Stimulated activated CD4-positive, alpha-beta T cell treated with anti-CD3 and anti-CD28 coated beads, Interleukin-1b, Interleukin-23, amount 100 ng/mL, for 48 hours (primary cell): ENCODE results near the gene GREB1.

Source experiments
- DNase-seq: peaks from one replicate; pipeline ENCODE4 v3.0.0-alpha.2; 2020

The GREB1 gene, protein sequence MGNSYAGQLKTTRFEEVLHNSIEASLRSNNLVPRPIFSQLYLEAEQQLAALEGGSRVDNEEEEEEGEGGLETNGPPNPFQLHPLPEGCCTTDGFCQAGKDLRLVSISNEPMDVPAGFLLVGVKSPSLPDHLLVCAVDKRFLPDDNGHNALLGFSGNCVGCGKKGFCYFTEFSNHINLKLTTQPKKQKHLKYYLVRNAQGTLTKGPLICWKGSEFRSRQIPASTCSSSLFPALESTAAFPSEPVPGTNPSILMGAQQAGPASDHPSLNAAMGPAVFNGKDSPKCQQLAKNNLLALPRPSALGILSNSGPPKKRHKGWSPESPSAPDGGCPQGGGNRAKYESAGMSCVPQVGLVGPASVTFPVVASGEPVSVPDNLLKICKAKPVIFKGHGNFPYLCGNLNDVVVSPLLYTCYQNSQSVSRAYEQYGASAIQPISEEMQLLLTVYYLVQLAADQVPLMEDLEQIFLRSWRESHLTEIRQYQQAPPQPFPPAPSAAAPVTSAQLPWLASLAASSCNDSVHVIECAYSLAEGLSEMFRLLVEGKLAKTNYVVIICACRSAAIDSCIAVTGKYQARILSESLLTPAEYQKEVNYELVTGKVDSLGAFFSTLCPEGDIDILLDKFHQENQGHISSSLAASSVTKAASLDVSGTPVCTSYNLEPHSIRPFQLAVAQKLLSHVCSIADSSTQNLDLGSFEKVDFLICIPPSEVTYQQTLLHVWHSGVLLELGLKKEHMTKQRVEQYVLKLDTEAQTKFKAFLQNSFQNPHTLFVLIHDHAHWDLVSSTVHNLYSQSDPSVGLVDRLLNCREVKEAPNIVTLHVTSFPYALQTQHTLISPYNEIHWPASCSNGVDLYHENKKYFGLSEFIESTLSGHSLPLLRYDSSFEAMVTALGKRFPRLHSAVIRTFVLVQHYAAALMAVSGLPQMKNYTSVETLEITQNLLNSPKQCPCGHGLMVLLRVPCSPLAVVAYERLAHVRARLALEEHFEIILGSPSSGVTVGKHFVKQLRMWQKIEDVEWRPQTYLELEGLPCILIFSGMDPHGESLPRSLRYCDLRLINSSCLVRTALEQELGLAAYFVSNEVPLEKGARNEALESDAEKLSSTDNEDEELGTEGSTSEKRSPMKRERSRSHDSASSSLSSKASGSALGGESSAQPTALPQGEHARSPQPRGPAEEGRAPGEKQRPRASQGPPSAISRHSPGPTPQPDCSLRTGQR (N-terminal part only)

DNA sequence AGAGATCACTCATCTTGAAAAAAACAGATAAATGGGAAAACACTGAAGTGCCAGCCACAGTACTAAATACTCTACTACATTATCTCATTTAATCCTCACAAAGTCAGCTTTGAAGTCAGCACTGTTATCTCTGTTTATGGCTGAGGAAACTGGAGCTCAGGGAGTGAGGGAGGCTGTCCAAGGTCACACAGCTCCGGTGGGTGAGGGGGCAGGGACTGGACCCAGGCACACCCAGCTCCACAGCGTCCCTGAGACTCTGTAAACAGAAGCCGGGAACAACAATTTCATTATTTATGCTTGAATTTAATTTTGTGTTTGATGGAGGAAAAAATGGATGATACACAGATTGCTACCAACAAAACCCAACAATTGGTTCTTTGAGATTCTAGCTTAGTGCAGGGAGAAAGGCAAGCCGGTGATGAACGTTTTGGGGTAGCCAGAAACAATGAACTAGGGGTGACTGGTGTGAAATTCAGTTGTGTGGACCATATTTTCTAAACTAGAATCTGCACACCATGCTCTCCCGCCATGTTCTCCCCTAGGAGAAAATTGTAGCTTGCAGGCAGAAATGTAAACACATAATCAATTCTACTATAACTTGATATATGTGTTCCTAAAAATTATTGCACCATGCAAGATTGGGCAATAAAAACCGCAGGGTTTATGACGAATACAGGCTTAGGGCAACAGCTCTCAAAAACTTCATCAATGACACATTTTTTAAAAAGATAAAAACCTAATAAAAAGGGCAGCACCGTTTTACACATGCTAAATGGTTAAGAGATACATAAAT lies at the start of gene GREB1:
TSS of gene GREB1 (plus strand) at position 768 of the 793 bp plus-strand sequence. CDS start 22,570 bp downstream, outside the sequence.
- no peak for DNase-seq

DNA sequence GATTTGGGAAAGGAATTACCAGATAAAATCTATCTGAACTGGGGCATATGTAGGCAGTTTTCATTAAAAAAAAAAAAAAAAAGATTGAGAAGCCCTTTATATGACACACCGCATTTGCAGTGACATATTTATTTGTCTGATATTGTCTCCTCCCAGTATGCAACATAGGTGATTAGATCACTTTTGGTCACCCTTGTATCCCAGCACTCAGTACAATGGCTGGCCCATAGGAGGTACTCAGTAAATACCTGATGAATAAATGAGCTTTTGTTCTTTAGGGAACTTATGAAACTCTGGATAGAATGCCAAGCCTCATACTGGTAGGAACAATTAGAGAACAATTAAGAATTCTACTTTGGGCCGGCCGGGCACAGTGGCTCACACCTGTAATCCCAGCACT lies 45.0 kb upstream of the GREB1 start:
- no peak for DNase-seq

DNA sequence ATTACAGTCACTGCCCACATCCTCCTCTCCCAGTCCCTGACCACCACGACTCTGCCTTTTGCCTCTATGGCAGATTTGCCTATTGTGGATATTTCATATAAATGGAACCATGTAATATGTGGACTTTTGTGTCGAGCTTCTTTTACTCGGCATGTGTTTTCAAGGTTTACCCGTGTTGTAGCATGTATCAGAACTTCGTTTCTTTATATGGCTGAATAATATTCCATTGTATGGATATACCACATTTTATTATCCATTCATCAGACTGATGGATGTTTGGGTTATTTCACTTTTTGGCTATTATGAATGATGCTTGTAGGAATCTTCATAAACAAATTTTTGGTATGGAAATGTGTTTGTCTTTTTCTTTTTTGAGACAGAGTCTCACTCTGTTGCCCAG lies 43.7 kb upstream of the GREB1 start:
- no peak for DNase-seq

DNA sequence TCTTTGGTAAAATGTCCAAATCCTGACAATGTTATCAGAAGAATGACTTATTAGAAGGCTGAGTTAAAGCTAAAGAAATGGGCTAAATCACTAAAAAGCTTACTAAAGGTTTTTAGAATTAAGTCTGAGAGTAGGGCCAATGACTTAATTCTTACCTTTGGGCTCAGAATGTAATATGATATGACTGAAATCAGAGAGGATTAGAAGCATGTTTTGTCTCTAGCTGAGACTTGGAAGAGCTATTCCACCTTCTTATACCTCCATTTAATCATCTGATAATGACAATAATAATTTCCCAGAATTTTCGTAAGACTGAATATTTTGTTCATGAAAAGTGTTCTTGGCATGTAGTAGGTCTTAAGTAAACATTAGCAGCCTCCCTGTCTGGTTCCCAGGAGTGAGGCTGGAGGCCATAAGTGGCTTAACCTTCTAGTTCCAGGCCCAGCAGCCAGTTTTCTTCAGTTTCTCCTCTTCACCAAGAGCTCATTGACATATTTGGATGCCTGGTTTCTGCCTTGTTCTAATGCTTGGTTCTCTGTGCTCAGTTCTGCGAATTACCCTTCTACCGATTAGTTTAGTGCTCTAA lies 42.4 kb upstream of the GREB1 start:
- no peak for DNase-seq

DNA sequence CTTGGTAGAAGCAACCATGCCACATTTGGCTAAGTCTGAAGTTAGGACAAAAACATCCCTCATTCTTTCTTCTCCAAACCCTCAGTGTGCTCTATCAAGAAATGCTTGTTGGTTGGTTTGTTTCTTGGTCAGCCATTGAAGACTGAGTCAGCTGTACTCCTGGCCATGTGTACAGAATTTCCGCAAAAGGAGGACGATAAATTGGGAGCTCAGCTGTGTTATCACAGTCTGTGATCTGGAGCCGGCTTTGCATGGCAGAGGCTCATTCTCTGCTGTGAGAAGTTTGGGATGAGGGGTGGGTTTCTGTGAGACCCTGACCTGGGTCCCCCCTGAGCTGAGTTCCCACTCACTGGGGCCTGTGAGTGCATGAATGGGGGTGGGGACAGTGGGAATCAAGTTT lies 41.6 kb upstream of the GREB1 start:
- DNase-seq, result no peak

DNA sequence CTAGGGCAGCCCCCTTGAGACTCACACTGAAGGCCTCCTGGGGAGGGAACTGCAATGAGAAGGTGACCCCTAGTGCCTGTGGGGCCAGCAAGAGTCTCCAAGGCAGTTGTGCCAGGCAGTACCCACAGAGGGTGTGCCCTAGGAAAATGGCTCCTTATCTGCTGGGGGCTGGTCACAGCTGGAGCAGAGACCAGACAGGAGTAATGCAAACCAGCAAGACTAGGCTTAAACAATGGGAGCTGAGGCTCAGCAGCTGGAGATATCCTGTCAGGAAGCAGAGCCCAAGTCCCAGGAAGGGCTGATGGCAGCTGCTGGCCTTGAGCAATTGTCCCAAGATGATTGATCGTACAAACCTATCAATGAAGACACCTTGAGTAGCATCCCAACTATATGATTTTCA lies 41.1 kb upstream of the GREB1 start:
- no peak for DNase-seq

DNA sequence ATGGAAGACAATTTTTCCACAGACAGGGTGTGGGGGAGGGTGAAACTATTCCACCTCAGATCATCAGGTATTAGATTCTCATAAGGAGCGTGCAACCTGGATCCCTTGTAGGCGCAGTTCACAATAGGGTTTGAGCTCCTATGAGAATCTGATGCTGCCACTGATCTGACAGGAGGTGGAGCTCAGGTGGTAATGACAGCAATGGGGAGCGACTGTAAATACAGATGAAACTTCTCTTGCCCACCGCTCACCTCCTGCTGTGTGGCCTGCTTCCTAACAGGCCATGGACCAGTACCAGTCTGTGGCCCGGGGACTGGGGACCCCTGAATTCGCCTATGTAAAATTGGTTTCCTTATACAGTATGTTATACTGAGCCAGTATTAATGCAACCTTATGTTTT lies 40.6 kb upstream of the GREB1 start:
- DNase-seq, result no peak

DNA sequence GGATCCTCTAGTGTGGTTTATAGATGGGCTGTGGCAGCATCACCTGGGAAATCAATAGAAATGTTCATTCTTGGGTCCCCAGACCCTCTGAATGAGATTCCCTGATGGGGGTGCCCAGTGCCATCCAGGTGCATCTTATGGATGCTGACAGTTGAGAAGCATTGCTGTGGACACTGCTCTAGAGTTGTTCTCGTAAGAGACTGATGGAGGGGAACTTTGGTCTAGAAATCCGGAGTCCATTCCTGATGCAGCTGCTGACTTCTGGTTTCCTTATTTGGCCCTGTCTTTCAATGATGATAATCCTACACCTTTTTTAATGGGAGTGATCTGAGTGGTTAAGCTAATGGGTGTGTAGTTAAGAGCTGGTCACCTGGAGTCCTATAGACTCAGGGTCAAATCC lies 39.5 kb upstream of the GREB1 start:
- DNase-seq, result no peak

DNA sequence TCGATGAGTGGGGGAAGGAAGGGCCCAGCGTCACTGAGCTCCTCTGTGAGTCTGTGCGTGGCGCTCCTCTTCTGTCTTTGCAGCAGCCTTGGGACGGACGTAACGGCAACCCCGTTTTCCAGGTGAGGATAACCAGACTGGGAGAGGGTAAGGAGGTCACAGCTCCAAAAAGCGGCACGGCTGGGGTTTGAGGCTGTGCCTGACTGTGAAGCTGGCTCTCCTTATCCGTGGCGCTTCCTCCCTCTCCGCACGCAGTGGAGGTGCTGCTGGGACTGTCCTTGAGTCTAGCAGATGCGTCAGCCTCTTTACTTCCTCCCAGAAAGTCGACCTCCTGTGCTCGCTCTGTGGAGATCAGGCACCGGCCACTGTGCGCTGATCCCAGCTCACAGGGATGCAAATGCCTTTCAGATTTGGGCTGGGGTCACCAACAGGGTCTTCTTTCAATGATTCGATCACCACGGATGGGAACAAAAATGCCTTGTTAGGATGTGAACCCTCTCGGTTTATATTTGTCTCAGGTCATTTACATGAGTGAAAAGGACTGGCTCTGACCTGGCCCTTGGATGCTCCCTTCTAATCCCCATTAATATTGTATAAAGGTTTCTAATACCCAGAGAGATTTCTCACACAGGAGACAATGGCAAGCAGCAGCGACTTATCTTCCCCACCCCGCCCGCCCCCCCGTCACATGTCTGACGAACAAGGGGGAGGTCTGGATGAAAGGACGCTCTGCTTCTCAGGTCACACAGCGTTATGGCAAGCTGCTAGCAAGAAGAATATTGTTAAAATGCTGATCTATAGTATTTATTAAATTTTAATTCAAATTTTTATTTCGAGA lies 37.8 kb upstream of the GREB1 start:
- no peak for DNase-seq

DNA sequence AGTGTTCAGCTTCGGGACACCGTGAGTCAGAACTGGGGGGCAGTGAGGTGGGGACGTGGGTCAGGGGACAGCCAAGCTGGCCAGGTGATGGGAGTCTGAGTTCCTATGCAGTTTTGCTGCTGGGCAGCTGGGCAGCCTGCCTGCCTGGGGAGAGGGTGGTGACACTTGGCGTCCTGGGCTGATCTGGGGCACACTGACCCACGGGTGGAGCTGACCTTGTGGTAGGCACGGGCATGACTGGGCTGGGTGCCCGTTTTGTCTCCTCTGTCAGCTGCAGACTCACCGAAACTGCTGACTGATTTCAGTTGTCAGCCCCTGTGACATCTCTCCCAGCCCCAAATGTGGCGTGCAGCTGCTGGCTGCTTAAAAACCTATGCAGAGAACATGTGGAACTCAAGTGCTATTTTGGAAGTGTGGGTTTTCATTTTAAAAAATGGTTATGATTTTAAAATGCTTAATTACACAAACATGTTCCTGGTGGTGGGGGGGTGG lies 35.3 kb upstream of the GREB1 start:
- no peak for DNase-seq

DNA sequence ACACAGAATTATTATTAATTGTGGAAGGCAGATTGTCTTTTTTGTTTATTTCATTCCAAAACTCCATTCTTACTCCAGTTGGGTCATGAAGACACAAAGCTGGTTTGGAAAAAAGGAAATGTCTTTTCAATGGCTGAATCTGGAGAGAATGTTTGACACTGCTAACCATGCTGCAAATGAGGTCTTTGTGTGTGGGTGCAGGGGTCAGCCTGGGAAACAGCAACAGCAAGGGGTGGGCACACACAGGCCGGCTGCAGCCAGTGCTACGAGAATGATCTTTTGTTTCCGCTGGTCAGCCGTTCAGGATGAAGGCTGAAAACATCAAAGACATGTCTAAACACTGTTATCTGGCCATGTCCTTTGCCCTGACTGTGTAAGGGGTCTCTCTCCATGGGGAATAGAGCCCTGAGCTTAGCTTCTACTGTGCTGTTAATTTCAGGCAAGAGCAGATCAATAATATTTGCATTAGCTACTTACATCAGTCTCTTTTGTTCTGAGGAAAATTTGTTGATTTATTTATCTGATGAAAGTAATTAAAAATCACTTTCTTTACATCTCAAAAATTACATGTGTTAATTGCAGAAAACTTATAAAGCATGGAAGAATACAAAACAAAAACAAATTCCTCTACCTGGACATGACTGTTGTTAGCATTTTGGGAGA lies 34.6 kb upstream of the GREB1 start:
- no peak for DNase-seq

DNA sequence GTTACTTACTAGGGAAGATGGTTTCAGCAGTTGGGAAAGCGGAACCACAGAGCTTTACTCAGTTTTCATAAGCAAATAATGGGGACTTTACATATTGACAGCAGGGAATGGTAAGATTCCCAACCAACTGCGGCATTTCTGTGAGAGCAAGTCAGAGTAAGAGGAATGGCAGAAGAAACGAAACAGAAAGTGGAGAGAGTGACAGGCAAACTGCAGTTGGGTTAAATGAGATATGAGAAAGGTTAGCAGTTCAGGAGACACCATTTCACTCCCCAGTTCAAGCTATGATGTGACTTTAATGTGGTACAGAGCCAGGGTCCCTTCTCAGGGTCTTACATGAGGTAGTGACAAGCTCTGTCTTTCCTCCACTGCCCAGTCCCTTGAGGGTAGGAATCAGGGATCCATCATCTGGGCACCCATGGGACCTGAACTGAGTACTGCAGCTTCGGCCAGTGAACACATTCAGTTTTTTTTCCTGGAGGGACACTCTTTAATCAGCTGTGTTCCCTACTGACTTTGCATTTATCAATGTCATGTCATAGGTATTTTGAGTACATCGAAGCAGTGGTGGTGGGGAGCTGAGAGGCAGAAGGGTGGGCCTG lies 33.0 kb upstream of the GREB1 start:
- DNase-seq, result no peak

DNA sequence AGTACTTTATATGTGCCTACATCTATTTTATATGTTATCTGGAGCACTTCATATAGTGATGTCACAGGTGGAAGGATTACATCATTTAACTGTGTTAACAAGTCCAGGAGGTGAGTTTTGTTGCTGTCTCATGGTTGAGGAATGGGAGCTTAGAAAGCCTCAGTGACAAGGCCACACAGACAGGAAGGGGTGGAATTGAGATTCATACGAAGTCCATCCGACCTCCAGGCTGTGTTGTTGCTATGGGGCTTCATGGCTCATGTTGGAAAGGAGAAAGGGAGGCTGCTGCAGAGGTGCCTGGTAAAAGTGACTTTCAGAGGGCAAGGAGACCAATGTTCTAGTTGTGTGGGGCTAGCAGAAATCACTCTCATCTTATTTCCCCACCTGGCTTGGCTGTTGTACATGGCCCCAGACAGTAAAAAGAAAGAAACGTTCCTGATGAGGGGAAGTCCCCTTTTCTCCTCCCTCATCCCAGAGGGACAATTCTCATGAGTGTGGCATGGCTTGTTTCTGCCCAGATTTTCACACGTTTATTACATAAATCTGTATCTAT lies 31.0 kb upstream of the GREB1 start:
- no peak for DNase-seq

DNA sequence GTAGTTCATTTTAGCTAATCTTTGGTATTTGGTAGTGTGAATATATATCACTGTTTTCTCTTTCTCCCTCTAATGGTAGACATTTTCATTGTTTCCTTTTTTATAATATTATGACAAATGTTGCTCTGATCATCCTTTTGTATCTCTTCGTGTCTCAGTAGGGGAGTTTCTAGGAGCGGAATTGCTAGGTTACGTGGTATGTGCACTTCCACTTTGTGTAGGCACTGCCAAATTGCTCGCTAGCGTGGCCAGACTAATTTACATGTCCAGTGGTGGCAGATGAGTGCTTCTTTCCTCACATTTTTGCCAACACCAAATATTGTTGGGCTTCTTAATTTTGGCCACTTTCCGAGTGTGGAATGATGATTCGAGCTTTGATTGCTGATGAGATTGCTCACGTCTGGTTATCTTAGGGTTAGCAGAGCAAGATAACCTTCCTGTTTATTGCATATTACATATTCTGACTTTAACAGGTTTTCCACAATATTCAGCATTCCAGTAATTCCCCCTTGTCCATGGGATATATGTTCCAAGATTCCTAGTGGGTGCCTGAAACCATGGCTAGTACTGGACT lies 30.4 kb upstream of the GREB1 start:
- no peak for DNase-seq

DNA sequence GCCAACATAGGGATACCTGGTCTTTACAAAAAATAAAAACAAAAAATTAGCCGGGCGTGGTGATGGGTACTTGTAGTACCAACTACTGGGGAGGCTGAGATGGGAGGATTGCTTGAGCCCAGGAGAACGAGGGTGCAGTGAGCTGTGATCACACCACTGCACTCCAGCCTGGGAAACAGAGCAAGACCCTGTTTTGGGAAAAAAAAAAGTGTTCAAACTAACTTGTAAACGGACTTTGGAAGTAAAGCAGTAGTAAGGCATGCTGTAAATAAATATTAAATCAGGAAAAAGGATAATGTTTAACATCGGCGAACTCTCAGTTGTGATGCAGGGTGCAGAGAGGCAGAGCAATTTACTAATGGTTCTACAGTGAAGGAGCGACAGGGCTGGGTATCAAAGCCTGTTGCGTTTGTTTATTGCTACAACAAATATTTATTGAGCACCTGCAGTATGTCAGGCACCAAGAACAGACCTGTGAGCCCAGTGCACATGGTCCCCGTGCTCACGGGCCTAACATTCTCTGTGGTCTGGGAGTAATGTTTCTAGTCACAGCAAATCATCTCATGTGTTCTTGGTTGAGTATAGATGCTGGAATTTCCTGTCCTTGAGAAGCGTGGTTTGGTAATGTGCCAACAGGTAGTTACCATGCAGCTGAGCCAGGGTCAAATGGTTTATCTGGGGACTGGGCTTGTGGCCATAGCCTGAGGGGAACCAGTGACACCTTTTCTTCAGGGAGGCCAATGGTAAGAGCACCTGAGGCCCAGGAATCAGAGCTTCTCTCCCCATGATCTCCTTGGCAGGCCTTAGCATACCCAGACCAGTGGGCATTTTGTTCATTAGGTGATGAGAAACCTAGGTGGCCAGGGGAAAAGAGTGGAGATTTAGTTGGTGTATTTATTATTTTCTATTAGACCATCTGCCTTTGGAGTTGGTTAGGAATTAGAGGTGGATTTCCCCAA lies 27.9 kb upstream of the GREB1 start:
- no peak for DNase-seq

DNA sequence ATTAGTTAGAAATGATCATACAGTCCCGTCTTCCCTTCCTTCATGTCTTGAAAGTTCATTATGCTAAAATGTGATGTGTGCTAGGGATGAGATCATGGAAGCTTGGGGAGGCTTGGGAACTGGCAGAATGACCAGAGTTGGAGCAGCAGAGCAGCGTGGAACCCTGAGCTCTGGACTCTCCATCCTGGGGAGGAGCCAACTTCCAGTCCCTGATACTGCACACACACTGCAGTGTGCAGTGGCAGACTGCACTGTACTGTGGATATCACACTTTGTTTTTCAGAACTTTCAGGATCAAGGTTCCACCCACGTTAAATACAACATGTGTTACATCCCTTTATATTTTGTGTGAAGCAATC lies 27.3 kb upstream of the GREB1 start:
- DNase-seq, result no peak

DNA sequence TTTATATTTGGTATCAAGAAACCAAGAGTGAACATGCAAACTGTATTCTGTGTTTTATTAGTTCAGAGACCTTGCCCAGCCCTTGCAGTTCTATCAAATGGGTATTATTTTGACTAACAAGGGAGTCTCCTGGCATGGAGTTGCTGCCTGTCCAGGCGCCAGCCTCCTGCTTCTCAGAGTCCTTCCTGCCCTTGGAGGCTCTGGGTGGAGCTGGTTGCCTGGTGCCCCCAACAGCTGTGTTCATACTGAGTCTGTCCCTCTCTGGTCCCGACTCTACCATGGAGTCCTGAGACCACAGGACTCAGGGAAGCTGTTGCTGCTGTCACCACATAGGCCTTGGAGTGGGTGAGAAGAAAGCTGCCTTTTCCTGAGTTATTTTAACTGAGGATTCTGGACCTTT lies 26.3 kb upstream of the GREB1 start:
- DNase-seq, result no peak

DNA sequence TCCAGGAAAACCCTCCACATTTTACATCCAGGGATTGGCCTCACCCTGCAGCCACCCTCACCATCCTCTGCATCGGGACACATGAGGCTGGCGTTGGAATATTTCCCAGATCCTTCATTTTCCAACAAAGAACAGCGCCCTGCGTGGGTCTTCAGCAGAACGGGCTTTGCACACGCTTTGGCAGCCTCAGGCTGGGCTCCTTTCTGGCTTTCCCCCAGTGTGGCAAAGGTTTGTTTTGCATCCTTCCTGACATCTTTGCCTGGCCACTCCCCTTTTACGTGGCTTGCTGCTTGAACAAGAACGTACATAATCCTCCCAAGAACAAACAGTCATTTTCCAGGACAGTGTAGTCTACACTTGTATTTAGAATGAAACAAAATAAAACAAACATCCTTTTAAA lies 25.6 kb upstream of the GREB1 start:
- DNase-seq, result no peak
